ENCODE data around the gene FKBP6. TPM values are rescaled to one million over a fixed set of nuclear protein-coding genes. Genes with fewer than 3 reads are reported as not detected.
"Not testable (repeated sequence)": the region's sequence is repeated elsewhere in the genome, so short reads cannot be mapped to it uniquely, and the experiment has no call there.

Gene FKBP6
- total RNA-seq, 2 experiments from 2014 or later = not detected

DNA sequence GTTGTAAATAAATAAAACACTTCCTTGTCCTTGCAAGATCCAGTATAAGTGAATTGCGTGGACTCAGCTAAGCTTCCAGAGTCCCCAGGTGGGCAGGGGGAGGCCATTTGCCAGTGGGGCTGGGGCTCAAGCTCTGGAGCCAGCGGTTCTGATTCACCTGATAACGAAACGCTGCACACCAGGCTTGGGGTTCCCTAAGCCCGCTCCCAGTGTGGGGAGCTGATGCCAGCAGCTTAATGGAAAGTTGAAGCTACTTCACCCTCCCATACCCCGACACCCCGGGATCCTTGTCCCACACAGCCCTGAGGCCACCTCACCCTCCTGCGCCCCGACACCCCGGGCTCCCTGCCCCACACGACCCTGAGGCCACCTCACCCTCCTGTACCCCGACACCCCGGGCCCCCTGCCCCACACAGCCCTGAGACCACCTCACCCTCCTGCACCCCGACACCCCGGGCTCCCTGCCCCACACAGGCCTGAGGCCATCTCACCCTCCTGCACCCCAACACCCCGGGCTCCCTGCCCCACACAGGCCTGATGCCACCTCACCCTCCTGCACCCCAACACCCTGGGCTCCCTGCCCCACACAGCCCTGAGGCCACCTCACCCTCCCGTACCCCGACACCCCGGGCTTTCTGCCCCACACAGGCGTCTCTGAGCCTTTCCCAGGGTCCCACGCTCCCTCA lies 30.8 kb downstream of the FKBP6 start:
- no peak for DNase-seq
- peaks cover 9% of the 10 kb centered on the region for H3K4me1 ChIP-seq (ENCODE audit: insufficient read depth, low read length)
- no peak for TF ChIP-seq CTCF (IDR thresholded peaks at IDR 0.05)
- no peak overlapping the region for H3K4me3 ChIP-seq (ENCODE audit: low read length)
- Mint-ChIP-seq H3K36me3 (ENCODE audit: low read depth) (no peaks in the 10 kb centered on the region), H3K4me1 (ENCODE audit: low read depth) (no peaks in the 10 kb centered on the region), H3K9me3 (no peaks in the 10 kb centered on the region), H3K27ac (peak overlapping the region; percentile 59), H3K27me3 (no peaks in the 10 kb centered on the region), H3K4me3 (peak overlapping the region; percentile 25)
- H3K9me3 ChIP-seq (ENCODE audit: control insufficient read depth in 1 of 2, insufficient read depth in 1 of 2, low read length in 2 of 2) = peaks cover 0 to 6% of the 10 kb centered on the region in 2 experiments
- no peak overlapping the region for H3K27ac ChIP-seq (ENCODE audit: low read depth in 1 of 2, low read length in 2 of 2)
- H3K27me3 ChIP-seq (ENCODE audit: control insufficient read depth in 1 of 2, insufficient read depth in 2 of 2, low read length in 2 of 2) = no peaks in the 10 kb centered on the region
- no peaks in the 10 kb centered on the region for H3K36me3 ChIP-seq (ENCODE audit: insufficient read depth, low read length)
- ATAC-seq (ENCODE audit: poor library complexity) = no peak
- ChIA-PET POLR2A (no interaction called here), CTCF (no interaction called here)
- intact Hi-C loops (cut with DNase I, micrococcal nuclease) = no loop called here

DNA sequence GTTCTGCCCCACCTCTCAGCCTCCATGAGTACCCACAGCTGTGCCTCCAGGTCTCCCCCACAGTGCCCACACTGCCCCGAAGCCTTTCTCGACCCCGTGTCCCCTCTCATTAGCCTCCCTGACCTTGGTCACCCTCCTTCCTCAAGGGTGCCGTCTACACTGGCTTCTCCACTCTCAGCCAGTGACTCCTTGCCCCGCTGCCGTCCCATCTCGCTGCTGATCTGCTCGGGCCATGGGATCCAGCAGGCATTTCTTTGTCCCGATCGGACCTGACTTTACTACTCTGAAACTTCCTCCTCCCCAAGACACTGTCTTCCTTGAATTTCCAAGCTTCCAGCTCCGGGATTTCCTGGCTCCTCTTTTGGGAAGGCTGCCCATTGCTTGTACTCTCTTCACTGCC lies 31.3 kb downstream of the FKBP6 start:
- Mint-ChIP-seq H3K27ac (no peak overlapping the region), H3K4me3 (no peak overlapping the region), H3K27me3 (no peaks in the 10 kb centered on the region), H3K36me3 (ENCODE audit: low read depth) (no peaks in the 10 kb centered on the region), H3K9me3 (no peaks in the 10 kb centered on the region), H3K4me1 (ENCODE audit: low read depth) (no peaks in the 10 kb centered on the region)
- ChIA-PET POLR2A (no interaction called here), CTCF (no interaction called here)
- no peak for DNase-seq
- intact Hi-C loops (cut with DNase I, micrococcal nuclease) = no loop called here
- no peak overlapping the region for H3K27ac ChIP-seq (ENCODE audit: low read depth in 1 of 2, low read length in 2 of 2)
- no peaks in the 10 kb centered on the region for H3K9me3 ChIP-seq (ENCODE audit: control insufficient read depth in 1 of 2, insufficient read depth in 1 of 2, low read length in 2 of 2)
- TF ChIP-seq CTCF (IDR thresholded peaks at IDR 0.05) = no peak
- peaks cover 9% of the 10 kb centered on the region for H3K4me1 ChIP-seq (ENCODE audit: insufficient read depth, low read length)
- ATAC-seq (ENCODE audit: poor library complexity) = no peak
- no peak overlapping the region for H3K4me3 ChIP-seq (ENCODE audit: low read length)
- no peaks in the 10 kb centered on the region for H3K36me3 ChIP-seq (ENCODE audit: insufficient read depth, low read length)
- H3K27me3 ChIP-seq (ENCODE audit: control insufficient read depth in 1 of 2, insufficient read depth in 2 of 2, low read length in 2 of 2) = no peaks in the 10 kb centered on the region

DNA sequence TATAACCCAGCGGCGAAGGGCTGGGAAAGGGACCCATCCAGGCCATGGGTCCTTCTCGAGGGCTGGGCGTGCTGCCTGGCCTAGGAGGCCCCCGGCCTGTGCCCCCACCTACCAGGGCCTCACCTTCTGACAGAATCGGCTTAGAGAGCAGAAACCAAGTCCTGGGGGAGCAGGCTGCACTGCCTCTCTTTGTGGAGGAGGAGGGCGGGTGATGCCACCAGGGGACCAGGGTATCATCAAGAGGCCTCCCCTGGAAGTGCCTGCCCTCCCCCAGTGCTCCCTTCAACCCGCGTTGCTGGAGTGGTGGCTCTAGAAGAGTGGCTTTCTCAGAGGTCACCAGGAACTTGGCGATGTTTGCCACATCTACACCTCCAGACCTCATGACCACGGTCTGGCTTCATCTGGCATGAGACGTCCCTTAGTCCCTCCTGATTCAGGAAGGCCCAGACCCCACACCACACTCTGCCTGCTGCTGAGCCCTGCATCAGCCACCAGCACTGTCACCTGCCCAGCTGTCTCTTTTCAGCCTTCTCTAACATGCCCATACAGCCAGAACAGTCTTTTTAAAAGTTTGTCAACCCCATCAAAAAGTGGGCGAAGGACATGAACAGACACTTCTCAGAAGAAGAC lies 31.9 kb downstream of the FKBP6 start:
- CTCF ChIA-PET = no interaction called here

DNA sequence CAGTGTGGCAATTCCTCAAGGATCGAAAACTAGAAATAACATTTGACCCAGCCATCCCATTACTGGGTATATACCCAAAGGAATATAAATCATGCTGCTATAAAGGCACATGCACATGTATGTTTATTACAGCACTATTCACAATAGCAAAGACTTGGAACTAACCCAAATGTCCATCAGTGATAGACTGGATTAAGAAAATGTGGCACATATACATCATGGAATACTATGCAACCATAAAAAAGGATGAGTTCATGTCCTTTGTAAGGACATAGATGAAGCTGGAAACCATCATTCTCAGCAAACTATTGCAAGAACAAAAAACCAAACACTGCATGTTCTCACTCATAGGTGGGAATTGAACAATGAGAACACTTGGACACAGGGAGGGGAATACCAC lies 32.6 kb downstream of the FKBP6 start:
- H3K27me3 Mint-ChIP-seq; H3K27me3 ChIP-seq (ENCODE audit: control insufficient read depth in 1 of 2, insufficient read depth in 2 of 2, low read length in 2 of 2); H3K4me3 ChIP-seq (ENCODE audit: low read length); H3K4me1 ChIP-seq (ENCODE audit: insufficient read depth, low read length); DNase-seq; H3K36me3 Mint-ChIP-seq (ENCODE audit: low read depth); H3K36me3 ChIP-seq (ENCODE audit: insufficient read depth, low read length); H3K27ac ChIP-seq (ENCODE audit: low read depth in 1 of 2, low read length in 2 of 2); H3K4me3 Mint-ChIP-seq; intact Hi-C loops (cut with DNase I, micrococcal nuclease); H3K9me3 Mint-ChIP-seq; ATAC-seq (ENCODE audit: poor library complexity); H3K9me3 ChIP-seq (ENCODE audit: control insufficient read depth in 1 of 2, insufficient read depth in 1 of 2, low read length in 2 of 2); CTCF ChIA-PET; H3K4me1 Mint-ChIP-seq (ENCODE audit: low read depth); H3K27ac Mint-ChIP-seq: not testable (repeated sequence)
- POLR2A ChIA-PET = interaction anchor here (1.0 kb wide), 1 partner anchor 532 kb away, joined by 3 read pairs; no protein-coding TSS in a partner anchor

More for the DNA sequence above, 31.9 kb downstream of the FKBP6 start:
- POLR2A ChIA-PET = no interaction called here
- H3K27ac ChIP-seq (ENCODE audit: low read depth in 1 of 2, low read length in 2 of 2) = no peak overlapping the region
- Mint-ChIP-seq H3K4me1 (ENCODE audit: low read depth) (no peaks in the 10 kb centered on the region), H3K27me3 (no peaks in the 10 kb centered on the region), H3K4me3 (no peak overlapping the region), H3K27ac (no peak overlapping the region), H3K9me3 (no peaks in the 10 kb centered on the region), H3K36me3 (ENCODE audit: low read depth) (no peaks in the 10 kb centered on the region)
- H3K27me3 ChIP-seq (ENCODE audit: control insufficient read depth in 1 of 2, insufficient read depth in 2 of 2, low read length in 2 of 2) = no peaks in the 10 kb centered on the region
- no peaks in the 10 kb centered on the region for H3K9me3 ChIP-seq (ENCODE audit: control insufficient read depth in 1 of 2, insufficient read depth in 1 of 2, low read length in 2 of 2)
- DNase-seq (no peak), ATAC-seq (ENCODE audit: poor library complexity) (no peak)
- H3K4me3 ChIP-seq (ENCODE audit: low read length) = no peak overlapping the region
- intact Hi-C loops (cut with DNase I, micrococcal nuclease) = no loop called here
- H3K36me3 ChIP-seq (ENCODE audit: insufficient read depth, low read length) = no peaks in the 10 kb centered on the region
- TF ChIP-seq CTCF (IDR thresholded peaks at IDR 0.05) = no peak
- H3K4me1 ChIP-seq (ENCODE audit: insufficient read depth, low read length) = peaks cover 9% of the 10 kb centered on the region
